HUES64 (cell line): ENCODE measurements around the gene NKD1.
A peak's percentile ranks its signal among the peaks of the same experiment; 100 is the strongest.

Source experiments
- H3K27ac ChIP-seq: 2 replicates; pipeline ENCODE4 v1.7.0; 2013; ENCODE audit warnings: low read depth, low read length, inconsistent platforms
- H3K27me3 ChIP-seq: 2 replicates; pipeline ENCODE4 v1.6.1; 2013; ENCODE audit warnings: mild to moderate bottlenecking, low read length; ENCODE audit not compliant: insufficient read depth
- H3K36me3 ChIP-seq: 2 replicates; pipeline ENCODE4 v1.6.1; 2013; ENCODE audit warnings: mild to moderate bottlenecking, low read length; ENCODE audit not compliant: insufficient read depth
- H3K4me1 ChIP-seq: 2 replicates; pipeline ENCODE4 v1.6.1; 2013; ENCODE audit warnings: mild to moderate bottlenecking, low read length, moderate library complexity; ENCODE audit not compliant: insufficient read depth
- H3K4me3 ChIP-seq: 2 replicates; pipeline ENCODE4 v1.5.1; 2013; ENCODE audit warnings: mild to moderate bottlenecking, low read length, moderate library complexity
- H3K9ac ChIP-seq: 2 replicates; pipeline ENCODE4 v1.6.1; 2013; ENCODE audit warnings: mild to moderate bottlenecking, low read depth, low read length
- H3K9me3 ChIP-seq: 2 replicates; pipeline ENCODE4 v1.6.1; 2013; ENCODE audit warnings: low read depth, low read length; ENCODE audit not compliant: insufficient read depth
- WGBS: fragments of 150-250, 120-280 bp; methylation state at CpG from one replicate; pipeline ENCODE4 v1.1.7; 2013; ENCODE audit warnings: missing lambda C conversion rate; 5-methylcytosine and 5-hydroxymethylcytosine counted together

NKD1 gene

DNA sequence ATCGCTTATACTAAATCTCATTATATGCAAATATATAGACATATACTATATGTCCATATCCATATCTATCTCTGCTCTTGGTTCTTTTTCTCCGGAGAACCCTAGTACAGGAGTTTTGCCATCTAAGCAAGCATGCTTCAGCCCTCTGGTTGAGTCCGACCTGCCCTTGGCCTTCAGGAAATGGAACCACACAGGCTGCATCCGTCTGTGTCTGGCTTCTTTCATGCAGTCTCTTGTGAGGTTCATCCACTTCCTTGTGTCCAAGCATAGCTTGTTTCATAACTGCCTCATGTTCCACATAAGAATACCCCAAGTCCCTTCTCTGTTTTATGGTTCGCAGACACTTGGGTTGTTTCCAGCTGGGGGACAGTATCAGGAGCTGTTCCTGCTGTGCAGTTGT lies 116.1 kb downstream of the NKD1 start:
- no peaks in the 10 kb centered on the region for H3K9me3 ChIP-seq
- peaks cover 6% of the 10 kb centered on the region for H3K27me3 ChIP-seq
- no peak overlapping the region for H3K9ac ChIP-seq
- WGBS, result 96% methylated on average over 4 of the region's 5 CpGs
- no peak overlapping the region for H3K4me3 ChIP-seq
- no peaks in the 10 kb centered on the region for H3K36me3 ChIP-seq
- no peak overlapping the region for H3K27ac ChIP-seq
- H3K4me1 ChIP-seq, result no peaks in the 10 kb centered on the region

- peaks cover 6% of the 10 kb centered on the region for H3K27me3 ChIP-seq
- peak overlapping the region; percentile 56 for H3K4me3 ChIP-seq
- 29% methylated on average over 40 of the region's 40 CpGs for WGBS
- peak overlapping the region; percentile 39 for H3K9ac ChIP-seq
- H3K27ac ChIP-seq, result no peak overlapping the region
- H3K4me1 ChIP-seq, result no peaks in the 10 kb centered on the region
- no peaks in the 10 kb centered on the region for H3K36me3 ChIP-seq
- H3K9me3 ChIP-seq, result no peaks in the 10 kb centered on the region
Observed at GRCh38 chr16:50665128-50665878, 117.1 kb downstream of the NKD1 start.

DNA sequence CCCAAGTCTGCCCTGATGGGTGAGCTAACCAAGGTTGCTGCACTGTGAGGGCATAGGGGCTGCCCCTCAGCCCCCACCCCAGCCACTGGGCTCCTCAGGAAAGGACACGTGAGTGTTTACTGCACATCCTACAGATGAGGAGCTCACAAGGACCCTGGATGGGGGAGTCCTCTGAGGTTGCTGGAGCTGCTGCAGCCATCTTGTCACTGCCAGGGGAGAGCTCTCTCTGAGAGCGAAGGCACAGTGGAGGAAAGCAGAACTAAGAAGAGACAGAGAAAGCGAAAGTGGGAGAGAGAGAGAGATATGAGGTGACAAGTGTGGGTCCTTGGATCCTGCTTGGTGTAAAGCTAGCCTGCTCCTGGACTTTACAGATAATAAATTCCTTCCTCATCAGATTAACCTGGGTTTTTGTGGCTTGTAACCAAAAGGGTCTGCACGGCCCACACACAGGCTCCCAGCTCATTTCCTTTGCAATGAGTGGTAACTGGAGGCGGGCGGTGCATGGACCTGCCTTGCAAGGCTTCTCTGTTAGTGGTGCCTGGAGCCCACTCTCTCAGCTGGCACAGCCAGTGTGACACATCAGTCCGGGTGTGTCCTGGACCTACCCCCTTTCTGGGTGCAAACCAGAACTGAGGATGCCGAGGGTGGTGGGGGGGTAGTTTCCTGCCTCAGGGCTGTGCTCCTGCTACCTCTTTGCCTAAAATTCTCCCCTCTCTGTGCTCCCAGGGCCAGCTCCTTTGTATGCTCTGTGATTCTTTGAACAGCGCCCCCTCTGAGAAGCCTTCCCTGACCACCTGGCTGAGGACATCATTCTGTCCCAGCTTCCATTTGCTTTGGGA lies 118.7 kb downstream of the NKD1 start:
- no peaks in the 10 kb centered on the region for H3K4me1 ChIP-seq
- no peaks in the 10 kb centered on the region for H3K36me3 ChIP-seq
- H3K27ac ChIP-seq, result no peak overlapping the region
- H3K27me3 ChIP-seq, result peaks cover 6% of the 10 kb centered on the region
- H3K4me3 ChIP-seq, result no peak overlapping the region
- H3K9me3 ChIP-seq, result peaks cover 9% of the 10 kb centered on the region
- no peak overlapping the region for H3K9ac ChIP-seq
- WGBS, result 93% methylated on average over 8 of the region's 9 CpGs

DNA sequence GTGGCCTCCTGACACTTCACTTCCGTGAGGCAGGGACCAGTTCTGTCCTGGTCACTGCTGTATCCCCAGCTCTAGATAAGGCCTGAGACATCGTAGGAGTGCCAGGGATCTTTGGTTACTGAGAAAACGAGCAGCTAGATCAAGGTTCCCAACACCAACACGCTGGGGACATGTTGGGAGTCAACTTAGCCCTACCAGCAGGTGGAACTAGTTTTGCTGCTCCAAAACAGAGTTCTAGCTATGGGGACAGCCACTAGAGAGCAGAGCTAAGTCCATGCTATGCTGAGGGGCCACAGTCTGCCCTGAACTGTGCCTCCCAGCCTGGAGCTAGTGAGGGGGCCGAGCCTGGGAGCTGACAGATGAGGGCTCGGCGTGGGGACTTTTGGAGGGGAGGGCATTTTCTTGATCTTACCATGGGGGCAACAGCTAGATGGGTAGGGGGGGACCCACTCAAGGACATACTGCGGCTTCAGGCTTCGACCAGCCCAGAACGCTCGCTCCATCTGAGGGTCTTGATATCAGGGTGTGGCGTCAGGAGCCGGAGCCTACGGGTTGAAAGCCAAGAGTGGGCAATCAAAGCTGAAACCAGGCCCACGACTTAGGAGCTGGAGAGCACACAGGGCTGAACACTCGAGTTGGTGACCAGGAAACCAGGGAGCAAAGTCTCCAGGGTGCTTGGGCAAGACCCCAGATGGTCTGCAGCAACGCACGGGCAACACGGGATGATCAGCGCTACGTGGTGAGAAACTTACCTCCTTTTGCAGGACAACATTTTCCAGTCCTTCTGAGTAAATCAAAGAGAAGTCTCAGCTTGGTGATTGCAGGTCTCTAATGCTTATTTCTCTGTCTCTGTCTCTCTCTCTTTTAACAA lies 119.5 kb downstream of the NKD1 start:
- H3K36me3 ChIP-seq, result no peaks in the 10 kb centered on the region
- peaks cover 17% of the 10 kb centered on the region for H3K9me3 ChIP-seq
- no peaks in the 10 kb centered on the region for H3K4me1 ChIP-seq
- H3K9ac ChIP-seq, result no peak overlapping the region
- 92% methylated on average over 21 of the region's 21 CpGs for WGBS
- no peak overlapping the region for H3K4me3 ChIP-seq
- peaks cover 6% of the 10 kb centered on the region for H3K27me3 ChIP-seq
- H3K27ac ChIP-seq, result no peak overlapping the region

DNA sequence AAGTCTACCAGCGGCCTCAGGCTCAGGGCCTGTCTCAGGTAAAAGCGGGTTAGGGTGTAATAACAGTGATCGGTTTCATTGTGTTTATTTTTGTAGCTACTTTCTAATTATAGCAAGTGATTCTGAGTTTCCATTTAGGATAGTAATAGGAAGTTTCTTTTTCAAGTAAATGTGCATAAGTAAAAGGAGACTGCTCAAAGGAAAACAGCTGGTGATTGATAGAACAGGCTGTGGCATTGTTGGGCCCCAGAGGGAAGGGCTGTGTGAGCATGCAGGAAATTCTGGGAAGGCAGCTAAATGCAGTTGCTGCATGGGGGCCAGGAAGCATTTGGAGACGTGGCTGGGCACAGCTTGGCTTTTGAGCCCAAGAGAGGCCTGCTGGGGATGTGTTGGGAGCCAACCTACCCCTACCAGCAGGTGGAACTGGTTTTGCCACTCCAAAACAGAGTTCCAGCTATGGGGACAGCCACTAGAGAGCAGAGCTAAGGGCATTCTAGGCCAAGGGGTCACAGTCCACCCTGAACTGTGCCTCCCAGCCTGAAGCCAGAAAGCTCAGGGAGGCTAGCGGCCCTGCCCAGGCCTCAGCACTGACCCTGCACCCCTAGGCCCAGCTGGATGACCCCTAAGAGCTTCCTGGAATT lies 120.3 kb downstream of the NKD1 start:
- WGBS, result 86% methylated on average over 5 of the region's 5 CpGs
- no peaks in the 10 kb centered on the region for H3K4me1 ChIP-seq
- peaks cover 6% of the 10 kb centered on the region for H3K27me3 ChIP-seq
- H3K9ac ChIP-seq, result no peak overlapping the region
- no peaks in the 10 kb centered on the region for H3K36me3 ChIP-seq
- H3K4me3 ChIP-seq, result no peak overlapping the region
- peaks cover 18% of the 10 kb centered on the region for H3K9me3 ChIP-seq
- H3K27ac ChIP-seq, result no peak overlapping the region

DNA sequence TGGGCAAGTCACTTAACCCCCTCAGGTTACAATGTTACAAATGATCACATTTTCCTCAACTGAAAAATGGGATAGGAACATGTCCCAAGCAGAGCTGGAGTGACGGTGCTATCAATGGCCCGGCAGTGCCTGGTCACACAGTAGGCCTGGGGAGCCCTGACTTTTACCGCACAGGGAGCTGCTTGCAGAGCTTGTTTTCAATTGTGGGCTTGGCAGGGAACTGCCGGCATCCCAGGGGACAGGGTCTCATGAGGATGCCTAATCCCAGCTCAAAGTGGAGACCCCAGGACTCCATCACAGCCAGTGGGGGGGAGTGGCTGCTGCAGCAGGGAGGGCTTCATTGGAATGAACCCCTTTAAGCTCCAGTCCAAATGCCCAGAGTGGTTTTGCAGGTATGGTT lies 121.5 kb downstream of the NKD1 start:
- WGBS, result 92% methylated on average over 4 of the region's 4 CpGs
- peaks cover 18% of the 10 kb centered on the region for H3K9me3 ChIP-seq
- no peak overlapping the region for H3K27ac ChIP-seq
- no peak overlapping the region for H3K9ac ChIP-seq
- no peak overlapping the region for H3K4me3 ChIP-seq
- H3K36me3 ChIP-seq, result no peaks in the 10 kb centered on the region
- no peaks in the 10 kb centered on the region for H3K4me1 ChIP-seq
- H3K27me3 ChIP-seq, result 0 out of 2 replicates have a peak, but pooled peaks cover 1% of the 10 kb centered on the region

- Histone ChIP-seq H3K27me3 (no peaks in the 10 kb centered on the region), H3K27ac (no peak overlapping the region), H3K9ac (no peak overlapping the region), H3K4me3 (no peak overlapping the region), H3K36me3 (no peaks in the 10 kb centered on the region), H3K9me3 (peaks cover 18% of the 10 kb centered on the region), H3K4me1 (no peaks in the 10 kb centered on the region)
- WGBS, result 93% methylated on average over 6 of the region's 6 CpGs
Observed at GRCh38 chr16:50670476-50670875, 122.3 kb downstream of the NKD1 start.

GRCh38 chr16:50671644-50672260 lies 123.6 kb downstream of the NKD1 start:
- WGBS, result 46% methylated on average over 2 of the region's 2 CpGs
- Histone ChIP-seq H3K4me1 (no peaks in the 10 kb centered on the region), H3K27ac (no peak overlapping the region), H3K4me3 (no peak overlapping the region), H3K9ac (no peak overlapping the region), H3K27me3 (no peaks in the 10 kb centered on the region), H3K9me3 (peaks cover 18% of the 10 kb centered on the region), H3K36me3 (no peaks in the 10 kb centered on the region)

DNA sequence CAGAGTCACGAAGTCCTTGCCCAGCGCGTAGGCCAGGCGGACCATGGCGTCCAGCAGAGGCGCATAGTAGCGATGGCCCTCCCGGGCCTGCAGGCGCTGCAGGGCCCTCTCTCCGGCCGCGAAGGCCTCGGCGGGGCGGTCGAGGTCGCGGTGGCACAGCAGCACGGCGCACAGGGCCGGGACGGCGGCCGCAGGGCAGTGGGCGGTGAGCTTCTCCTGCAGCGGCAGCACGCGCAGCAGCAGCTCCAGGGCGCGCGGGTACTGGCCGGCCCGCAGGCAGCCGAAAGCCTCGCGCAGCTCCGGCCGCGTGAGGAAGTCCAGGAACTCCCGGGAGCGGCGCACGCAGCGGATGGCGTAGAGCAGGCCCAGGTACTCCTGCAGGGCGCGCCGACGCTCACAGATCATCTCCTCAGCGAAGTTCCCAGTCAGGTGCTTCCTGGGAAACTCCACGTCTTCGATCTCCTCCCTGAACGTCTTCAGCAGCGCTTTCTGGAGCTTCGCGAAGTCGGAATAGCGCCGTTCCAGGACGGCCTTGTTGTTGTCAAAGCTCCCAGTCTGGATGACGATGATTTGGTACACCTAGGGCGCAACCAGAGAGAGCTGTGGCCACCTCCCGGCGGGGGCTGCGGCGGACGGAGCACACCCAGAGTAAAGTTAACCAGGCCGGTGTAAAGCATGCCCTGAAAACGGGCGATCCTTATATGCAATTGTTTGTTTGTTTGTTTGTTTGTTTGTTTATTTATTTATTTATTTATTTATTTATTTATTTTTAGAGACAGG lies 125.5 kb downstream of the NKD1 start:
- Histone ChIP-seq H3K27me3 (no peaks in the 10 kb centered on the region), H3K4me3 (no peak overlapping the region), H3K9ac (no peak overlapping the region), H3K9me3 (peaks cover 18% of the 10 kb centered on the region), H3K27ac (no peak overlapping the region), H3K4me1 (no peaks in the 10 kb centered on the region), H3K36me3 (no peaks in the 10 kb centered on the region)
- 96% methylated on average over 67 of the region's 70 CpGs for WGBS

DNA sequence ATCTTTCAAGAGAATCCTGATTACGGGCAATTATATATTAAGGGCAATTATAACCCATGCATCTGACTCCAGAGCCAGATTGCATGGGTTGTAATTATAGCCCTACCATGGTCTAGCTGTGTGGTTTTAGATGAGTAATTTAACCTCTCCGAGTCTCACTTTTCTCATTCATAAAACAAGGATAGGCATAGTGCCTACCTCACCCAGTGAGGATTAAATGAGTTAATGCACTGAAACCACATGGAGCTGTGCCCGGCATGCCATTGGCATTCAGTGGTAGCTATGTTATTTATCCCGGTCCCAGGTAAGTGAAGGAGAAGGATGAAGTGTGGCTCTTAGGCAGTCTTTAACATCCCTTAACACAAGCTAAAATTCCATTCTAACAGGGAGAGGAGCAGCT lies 126.6 kb downstream of the NKD1 start:
- WGBS, result 100% methylated on average over 3 of the region's 4 CpGs
- Histone ChIP-seq H3K36me3 (no peaks in the 10 kb centered on the region), H3K4me3 (no peak overlapping the region), H3K27me3 (no peaks in the 10 kb centered on the region), H3K4me1 (no peaks in the 10 kb centered on the region), H3K27ac (no peak overlapping the region), H3K9ac (no peak overlapping the region), H3K9me3 (peaks cover 18% of the 10 kb centered on the region)
